Heart left ventricle (tissue), 16 donors: ENCODE measurements around the gene TGFBR2. TPM values are rescaled to one million over a fixed set of nuclear protein-coding genes. Genes with fewer than 3 reads are reported as not detected.

ENCODE experiments used
- ATAC-seq, 4 donors: fragments of 200-7000 bp; cut with Tn5 transposase; one replicate each; pipeline ENCODE4 v1.9.1; 2020 to 2022; ENCODE audit warnings: moderate library complexity in 4 of 4, mild to moderate bottlenecking in 3 of 4, moderate number of reproducible peaks in 1 of 4
- DNase-seq, 5 donors: peaks; one replicate each; pipeline ENCODE4 v3.0.0-alpha.2; 2020
- H3K27ac ChIP-seq, 12 donors: fragments of 200-600 bp; sonication (generic) in 4 of 12; one replicate each; pipeline versions ENCODE4 v1.5.0 to v1.8.0; 2016 to 2022; ENCODE audit warnings: mild to moderate bottlenecking in 2 of 12
- H3K27me3 ChIP-seq, 9 donors: fragments of 200-600 bp; sonication (generic) in 2 of 9; one replicate each; pipeline versions ENCODE4 v1.5.1 to v1.8.0; 2016 to 2022; ENCODE audit warnings: mild to moderate bottlenecking in 3 of 9
- H3K36me3 ChIP-seq, 9 donors: fragments of 200-600 bp; sonication (generic) in 2 of 9; one replicate each; pipeline versions ENCODE4 v1.5.0 to v1.8.0; 2018 to 2022; ENCODE audit warnings: mild to moderate bottlenecking in 2 of 9
- H3K4me1 ChIP-seq, 12 donors: fragments of 200-600 bp; sonication (generic) in 4 of 12; one replicate each; pipeline versions ENCODE4 v1.5.0 to v1.8.0; 2016 to 2022; ENCODE audit warnings: mild to moderate bottlenecking in 3 of 12
- H3K4me3 ChIP-seq, 12 donors: fragments of 200-600 bp; sonication (generic) in 4 of 12; one replicate each; pipeline versions ENCODE4 v1.5.0 to v1.8.0; 2017 to 2022; ENCODE audit warnings: mild to moderate bottlenecking in 9 of 12, moderate library complexity in 4 of 12
- H3K9me3 ChIP-seq, 12 donors: fragments of 200-600 bp; sonication (generic) in 4 of 12; one replicate each; pipeline versions ENCODE4 v1.5.0 to v1.8.0; 2016 to 2022; ENCODE audit warnings: mild to moderate bottlenecking in 1 of 12
- POLR2A ChIP-seq, 2 donors: fragments of 450-650 bp; IDR thresholded peaks; one replicate each; pipeline ENCODE4 v1.6.1; 2017; ENCODE audit warnings: antibody characterized with exemption in 2 of 2, mild to moderate bottlenecking in 2 of 2, moderate library complexity in 2 of 2
- WGBS, 4 donors: extraction: QIAGEN DNeasy Blood & Tissue Kit in 2 of 4; methylation state at CpG; one replicate each; pipeline versions ENCODE4 v1.1.5 to v1.1.7; 2013 to 2018; 5-methylcytosine and 5-hydroxymethylcytosine counted together
- intact Hi-C, 10 donors: fragments of 100-400 bp; cut with DNase I; formaldehyde crosslinking; loops; one replicate each; pipeline versions ENCODE4 v1.11.1 to v1.14.2; 2022
- polyA plus RNA-seq, 2 donors: library from polyadenylated mRNA; stranded (reverse); fragments of 200-250 nt; gene quantifications; one replicate each; pipeline ENCODE4 v1.2.3, GENCODE V29; 2013
- total RNA-seq, 9 donors: library from RNA; depleted of rRNA in 2 of 9; stranded (reverse); fragments of >200 nt in 2 of 9; fragmentation: NEBNext Ultra II Directional in 3 of 9; extraction: Animal tissue kit (Norgen Biotek cat#: 25700) in 3 of 9; gene quantifications; one replicate each; pipeline versions ENCODE4 v1.1.0 to v1.2.4, GENCODE V29; 2016 to 2023
- TF ChIP-seq, protein P1 (sequence below), 12 donors: fragments of 200-600 bp; sonication (generic) in 4 of 12; IDR thresholded peaks; one replicate each; pipeline versions ENCODE4 v1.5.0 to v1.8.0; 2018 to 2022; ENCODE audit warnings: antibody characterized with exemption in 12 of 12, mild to moderate bottlenecking in 5 of 12
- donor health status: ischemic (EF 13 %, LVEDD 7.1; RV severe dilation, severe dysfunction).
- donor health status: healthy with polysubstance abuse.
- donor health status: DM: no; HTN: yes; CAD: no.
- donor health status: DM: no; HTN: no; CAD: no.
- donor health status: ischemic (EF 25% LVEDD 6.9; RV normal size, moderate dysfunction).
- donor health status: ischemic (EF 25% LVEDD 5.7; RV mildly dilated, moderate dysfunction).
- donor health status: healthy.
- donor health status: DM: yes; HTN: yes; CAD: no.
- donor health status: ischemic (EF 35%, LVEDD 5.7; RV mildly dilated, moderate dysfunction).
- donor health status: nonischemic (EF 11% LVEDD 7.7; RV severe dilation, severe dysfunction).
- donor health status: DM: yes; HTN: yes; CAD: no.
- donor health status: PGD.
- donor health status: ischemic (EF 29% LVEDD 5.4; RV normal size, mild dysfunction).
- donor health status: nonischemic (EF 23%, LVEDD 6.1; RV moderate dilation, normal function).

TGFBR2 gene
- total and polyA plus RNA-seq, 11 donors, result 13.8 to 217 (median 143) TPM

DNA sequence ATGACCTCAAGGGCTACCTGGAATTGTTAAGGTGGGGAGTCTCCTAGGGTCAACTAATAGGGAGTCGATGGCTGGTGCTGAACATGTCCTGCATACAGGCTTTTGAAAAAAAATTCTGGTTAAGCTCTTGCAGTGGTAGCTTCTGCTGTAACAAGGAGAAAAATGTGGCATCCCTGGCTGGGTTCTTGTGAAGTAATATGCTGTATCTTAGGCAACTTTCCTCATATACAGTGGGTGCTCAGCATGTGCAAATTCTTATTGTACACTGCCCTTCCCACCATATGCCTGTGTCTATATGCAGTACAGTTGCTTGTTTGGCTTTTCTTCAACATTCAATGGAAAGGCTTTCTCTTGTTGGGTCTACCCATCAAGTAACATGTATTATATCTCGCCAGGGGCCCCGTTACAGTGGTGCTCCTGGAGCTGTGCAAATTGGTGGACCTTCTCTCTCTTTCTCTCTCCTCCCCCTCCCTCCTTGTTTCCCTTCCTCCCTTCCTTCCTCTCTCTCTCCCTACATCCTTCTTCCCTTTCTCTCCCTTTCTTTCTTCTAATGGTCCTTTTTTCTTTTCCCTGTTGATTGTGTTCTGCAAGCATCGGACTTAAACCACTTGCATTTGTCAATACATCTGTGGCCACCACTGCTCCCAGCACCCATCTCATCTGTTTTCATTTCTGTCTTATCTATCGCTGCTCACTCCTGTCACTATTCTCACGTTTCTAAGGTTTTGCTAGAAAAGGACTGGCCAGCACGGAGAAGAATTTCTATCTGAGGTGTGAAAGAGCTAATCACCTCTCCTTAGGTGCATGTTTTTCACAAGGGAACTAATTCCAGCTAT, 35.2 kb downstream of the TGFBR2 start:
- intact Hi-C loops, result no loop called here

DNA sequence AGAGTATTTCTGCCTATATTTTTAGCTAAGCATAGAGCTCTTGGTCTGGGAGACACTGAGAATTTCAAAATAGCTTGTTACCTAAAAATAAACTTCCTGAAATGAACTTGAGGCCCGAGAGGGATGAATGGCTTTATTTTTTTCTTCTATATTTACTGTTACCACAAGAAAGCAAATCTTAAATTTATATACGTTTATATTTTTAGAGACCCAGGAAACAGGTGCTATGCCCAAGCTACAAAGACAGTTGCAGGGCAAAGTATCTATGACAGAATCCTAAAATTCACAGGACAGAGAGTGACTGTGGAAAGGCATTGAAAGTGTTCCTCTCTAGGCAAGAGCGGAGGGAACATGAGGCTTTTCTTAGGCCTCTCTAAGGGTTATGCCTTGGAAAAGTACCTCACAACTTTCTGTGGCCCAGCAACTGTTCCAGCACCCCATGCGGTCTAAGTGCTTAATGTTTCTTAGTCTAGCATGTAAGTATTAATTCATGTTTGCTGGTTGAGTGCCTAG, 36.5 kb downstream of the TGFBR2 start:
- H3K9me3 ChIP-seq, result no peaks in the 10 kb centered on the region
- WGBS, 4 donors, result 16 to 28% (median 22%) methylated on average over 4 of the region's 4 CpGs
- peaks cover 0 to 36% (median 32%) of the 10 kb centered on the region in 9 donors for H3K36me3 ChIP-seq
- H3K27ac ChIP-seq, result peak overlapping the region in 11 of 12 donors; percentile 29 to 90 (median 71)
- DNase-seq (no peak), ATAC-seq (peak; percentile 22 to 48 (median 36))
- intact Hi-C loops, result no loop called here
- no peak for TF ChIP-seq POLR2A (IDR thresholded peaks at IDR 0.05)
- TF ChIP-seq, protein P1, sequence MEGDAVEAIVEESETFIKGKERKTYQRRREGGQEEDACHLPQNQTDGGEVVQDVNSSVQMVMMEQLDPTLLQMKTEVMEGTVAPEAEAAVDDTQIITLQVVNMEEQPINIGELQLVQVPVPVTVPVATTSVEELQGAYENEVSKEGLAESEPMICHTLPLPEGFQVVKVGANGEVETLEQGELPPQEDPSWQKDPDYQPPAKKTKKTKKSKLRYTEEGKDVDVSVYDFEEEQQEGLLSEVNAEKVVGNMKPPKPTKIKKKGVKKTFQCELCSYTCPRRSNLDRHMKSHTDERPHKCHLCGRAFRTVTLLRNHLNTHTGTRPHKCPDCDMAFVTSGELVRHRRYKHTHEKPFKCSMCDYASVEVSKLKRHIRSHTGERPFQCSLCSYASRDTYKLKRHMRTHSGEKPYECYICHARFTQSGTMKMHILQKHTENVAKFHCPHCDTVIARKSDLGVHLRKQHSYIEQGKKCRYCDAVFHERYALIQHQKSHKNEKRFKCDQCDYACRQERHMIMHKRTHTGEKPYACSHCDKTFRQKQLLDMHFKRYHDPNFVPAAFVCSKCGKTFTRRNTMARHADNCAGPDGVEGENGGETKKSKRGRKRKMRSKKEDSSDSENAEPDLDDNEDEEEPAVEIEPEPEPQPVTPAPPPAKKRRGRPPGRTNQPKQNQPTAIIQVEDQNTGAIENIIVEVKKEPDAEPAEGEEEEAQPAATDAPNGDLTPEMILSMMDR (IDR thresholded peaks at IDR 0.05), result no peak
- peaks cover 8 to 100% (median 74%) of the 10 kb centered on the region in 12 donors for H3K4me1 ChIP-seq
- peak overlapping the region in 1 of 12 donors; percentile 15 for H3K4me3 ChIP-seq
- no peaks in the 10 kb centered on the region for H3K27me3 ChIP-seq

More for the DNA sequence above, 35.2 kb downstream of the TGFBR2 start:
- DNase-seq (no peak), ATAC-seq (no peak)
- 71 to 77% (median 71%) methylated on average over 7 of the region's 7 CpGs for WGBS, 4 donors
- no peaks in the 10 kb centered on the region for H3K27me3 ChIP-seq
- H3K9me3 ChIP-seq, result no peaks in the 10 kb centered on the region
- TF ChIP-seq, protein P1 (IDR thresholded peaks at IDR 0.05), result no peak
- no peak for TF ChIP-seq POLR2A (IDR thresholded peaks at IDR 0.05)
- peaks cover 8 to 98% (median 76%) of the 10 kb centered on the region in 12 donors for H3K4me1 ChIP-seq
- H3K4me3 ChIP-seq, result no peak overlapping the region
- peak overlapping the region in 10 of 12 donors; percentile 45 to 90 (median 72) for H3K27ac ChIP-seq
- peaks cover 0 to 33% (median 19%) of the 10 kb centered on the region in 9 donors for H3K36me3 ChIP-seq

DNA sequence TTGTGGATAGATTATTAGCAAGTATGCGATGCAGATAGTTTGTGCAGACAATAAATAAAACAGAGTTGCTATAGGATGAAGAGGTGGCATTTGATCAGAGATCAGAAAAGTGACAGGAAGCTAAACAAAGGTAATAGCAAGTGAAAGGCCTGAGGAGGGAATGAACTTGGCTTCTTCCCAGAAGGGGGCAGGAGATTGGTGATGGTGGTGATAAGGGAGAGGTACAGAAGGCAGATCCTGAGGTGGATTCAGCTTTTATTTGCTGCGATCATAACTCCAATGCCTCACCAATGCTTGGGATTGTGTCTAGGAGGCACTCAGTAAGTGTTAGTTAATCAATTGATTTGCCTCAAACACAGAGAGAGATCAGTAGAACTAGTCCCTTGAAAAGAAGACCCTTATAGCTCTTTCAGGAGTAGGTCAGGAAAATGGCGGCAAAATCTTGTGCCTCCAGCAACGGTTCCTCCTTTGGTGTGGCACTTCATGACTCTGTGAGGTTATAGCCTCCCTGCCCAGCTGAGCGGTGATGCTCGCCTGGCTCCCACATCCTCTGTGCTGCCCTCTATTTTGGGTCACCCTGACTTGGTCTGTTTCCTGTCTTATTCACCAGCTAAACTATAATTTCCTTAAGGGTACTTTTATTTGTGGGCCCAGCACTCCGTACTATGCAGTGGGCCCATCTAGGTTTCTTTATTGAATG, 37.5 kb downstream of the TGFBR2 start:
- intact Hi-C loops, result no loop called here
- H3K27me3 ChIP-seq, result no peaks in the 10 kb centered on the region
- H3K36me3 ChIP-seq, result peaks cover 0 to 44% (median 40%) of the 10 kb centered on the region in 9 donors
- ATAC-seq (peak in 3 of 4 donors; percentile 20 to 38 (median 28)), DNase-seq (no peak)
- H3K27ac ChIP-seq, result peak overlapping the region; percentile 20 to 90 (median 68)
- WGBS, 4 donors, result 85 to 91% (median 87%) methylated on average over 7 of the region's 7 CpGs
- H3K4me3 ChIP-seq, result no peak overlapping the region
- peaks cover 12 to 98% (median 70%) of the 10 kb centered on the region in 12 donors for H3K4me1 ChIP-seq
- TF ChIP-seq, protein P1 (IDR thresholded peaks at IDR 0.05), result no peak
- TF ChIP-seq POLR2A (IDR thresholded peaks at IDR 0.05), result no peak
- H3K9me3 ChIP-seq, result no peaks in the 10 kb centered on the region
